ENCODE measurements around the gene WDR13.
"Not testable (repeated sequence)": the region's sequence is repeated elsewhere in the genome, so short reads cannot be mapped to it uniquely, and the experiment has no call there.

The WDR13 gene

GRCh38 chrX:48597353-48598264 lies at the start of gene WDR13:
TSS of gene WDR13 (plus strand) at chrX:48597492. CDS start at chrX:48597997, 505 bp downstream.
- peak; percentile 95 for DNase-seq (ENCODE audit: low read depth)
- H3K4me3 ChIP-seq (ENCODE audit: control insufficient read depth, low read depth, low read length) = peak within 1 kb of the TSS; percentile 68
- TF ChIP-seq, protein P1, sequence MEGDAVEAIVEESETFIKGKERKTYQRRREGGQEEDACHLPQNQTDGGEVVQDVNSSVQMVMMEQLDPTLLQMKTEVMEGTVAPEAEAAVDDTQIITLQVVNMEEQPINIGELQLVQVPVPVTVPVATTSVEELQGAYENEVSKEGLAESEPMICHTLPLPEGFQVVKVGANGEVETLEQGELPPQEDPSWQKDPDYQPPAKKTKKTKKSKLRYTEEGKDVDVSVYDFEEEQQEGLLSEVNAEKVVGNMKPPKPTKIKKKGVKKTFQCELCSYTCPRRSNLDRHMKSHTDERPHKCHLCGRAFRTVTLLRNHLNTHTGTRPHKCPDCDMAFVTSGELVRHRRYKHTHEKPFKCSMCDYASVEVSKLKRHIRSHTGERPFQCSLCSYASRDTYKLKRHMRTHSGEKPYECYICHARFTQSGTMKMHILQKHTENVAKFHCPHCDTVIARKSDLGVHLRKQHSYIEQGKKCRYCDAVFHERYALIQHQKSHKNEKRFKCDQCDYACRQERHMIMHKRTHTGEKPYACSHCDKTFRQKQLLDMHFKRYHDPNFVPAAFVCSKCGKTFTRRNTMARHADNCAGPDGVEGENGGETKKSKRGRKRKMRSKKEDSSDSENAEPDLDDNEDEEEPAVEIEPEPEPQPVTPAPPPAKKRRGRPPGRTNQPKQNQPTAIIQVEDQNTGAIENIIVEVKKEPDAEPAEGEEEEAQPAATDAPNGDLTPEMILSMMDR (conservative IDR thresholded peaks at IDR 0.05; ENCODE audit: control insufficient read depth, insufficient read depth, low read depth, low read length) = no peak

GRCh38 chrX:48548871-48549270 lies 48.4 kb upstream of the WDR13 start:
- DNase-seq (ENCODE audit: low read depth) = no peak
- TF ChIP-seq, protein P1 (conservative IDR thresholded peaks at IDR 0.05; ENCODE audit: control insufficient read depth, insufficient read depth, low read depth, low read length) = no peak
- H3K4me3 ChIP-seq (ENCODE audit: control insufficient read depth, low read depth, low read length) = no peak overlapping the region

DNA sequence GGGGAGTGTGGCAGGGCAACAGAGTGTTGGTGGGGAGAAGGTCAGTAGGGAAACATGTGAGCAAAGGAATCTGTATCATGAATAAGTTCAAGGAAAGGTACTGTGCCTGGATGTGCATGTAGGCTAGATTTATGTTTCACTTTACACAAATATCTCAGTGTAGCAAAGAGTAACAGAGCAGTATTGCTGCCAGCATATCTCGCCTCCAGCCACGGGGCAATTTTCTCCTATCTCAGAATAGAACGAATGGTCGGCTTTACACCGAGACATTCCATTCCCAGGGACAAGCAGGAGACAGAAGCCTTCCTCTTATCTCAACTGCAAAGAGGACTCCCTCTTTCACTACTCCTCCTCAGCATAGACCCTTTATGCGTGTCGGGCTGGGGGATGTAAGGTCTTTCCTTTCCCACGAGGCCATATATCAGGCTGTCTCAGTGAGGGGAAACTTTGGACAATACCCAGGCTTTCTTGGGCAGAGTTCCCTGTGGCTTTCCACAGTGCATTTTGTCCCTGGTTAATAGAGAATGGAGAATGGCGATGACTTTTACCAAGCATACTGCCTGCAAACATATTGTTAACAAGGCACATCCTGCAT lies 41.5 kb upstream of the WDR13 start:
- H3K4me3 ChIP-seq (ENCODE audit: control insufficient read depth, low read depth, low read length); DNase-seq (ENCODE audit: low read depth): not testable (repeated sequence)

- peak; percentile 90 for DNase-seq (ENCODE audit: low read depth)
- TF ChIP-seq, protein P1 (conservative IDR thresholded peaks at IDR 0.05; ENCODE audit: control insufficient read depth, insufficient read depth, low read depth, low read length) = no peak
- no peak overlapping the region for H3K4me3 ChIP-seq (ENCODE audit: control insufficient read depth, low read depth, low read length)
These were observed 39.0 kb upstream of the WDR13 start for GRCh38 chrX:48558271-48558670.

DNA sequence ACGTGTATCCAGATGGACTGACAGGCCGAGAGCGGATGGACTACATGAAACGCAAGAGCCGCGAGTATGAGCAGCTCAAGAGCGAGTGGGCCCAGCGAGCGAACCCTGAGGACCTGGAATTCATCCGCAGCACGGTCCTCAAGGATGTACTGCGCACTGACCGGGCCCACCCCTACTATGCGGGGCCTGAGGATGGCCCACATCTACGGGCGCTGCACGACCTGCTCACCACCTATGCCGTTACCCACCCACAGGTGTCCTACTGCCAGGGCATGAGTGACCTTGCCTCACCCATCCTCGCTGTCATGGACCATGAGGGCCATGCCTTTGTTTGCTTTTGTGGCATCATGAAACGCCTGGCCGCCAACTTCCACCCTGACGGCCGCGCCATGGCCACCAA lies 37.7 kb upstream of the WDR13 start:
- no peak overlapping the region for H3K4me3 ChIP-seq (ENCODE audit: control insufficient read depth, low read depth, low read length)
- TF ChIP-seq, protein P1 (conservative IDR thresholded peaks at IDR 0.05; ENCODE audit: control insufficient read depth, insufficient read depth, low read depth, low read length) = no peak
- DNase-seq (ENCODE audit: low read depth) = no peak

DNA sequence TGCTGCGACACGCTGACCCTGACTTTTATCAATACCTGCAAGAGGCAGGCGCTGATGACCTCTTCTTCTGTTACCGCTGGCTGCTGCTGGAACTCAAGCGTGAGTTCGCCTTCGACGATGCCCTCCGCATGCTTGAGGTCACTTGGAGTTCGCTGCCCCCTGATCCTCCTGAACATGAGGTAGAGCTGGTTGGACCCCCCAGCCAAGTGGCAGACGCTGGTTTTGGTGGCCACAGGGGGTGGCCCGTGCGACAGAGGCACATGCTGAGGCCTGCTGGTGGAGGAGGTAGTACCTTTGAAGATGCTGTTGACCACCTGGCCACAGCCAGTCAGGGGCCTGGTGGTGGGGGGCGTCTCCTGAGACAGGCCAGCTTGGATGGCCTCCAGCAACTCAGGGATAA lies 37.2 kb upstream of the WDR13 start:
- no peak for DNase-seq (ENCODE audit: low read depth)
- TF ChIP-seq, protein P1 (conservative IDR thresholded peaks at IDR 0.05; ENCODE audit: control insufficient read depth, insufficient read depth, low read depth, low read length) = no peak
- H3K4me3 ChIP-seq (ENCODE audit: control insufficient read depth, low read depth, low read length) = no peak overlapping the region

DNA sequence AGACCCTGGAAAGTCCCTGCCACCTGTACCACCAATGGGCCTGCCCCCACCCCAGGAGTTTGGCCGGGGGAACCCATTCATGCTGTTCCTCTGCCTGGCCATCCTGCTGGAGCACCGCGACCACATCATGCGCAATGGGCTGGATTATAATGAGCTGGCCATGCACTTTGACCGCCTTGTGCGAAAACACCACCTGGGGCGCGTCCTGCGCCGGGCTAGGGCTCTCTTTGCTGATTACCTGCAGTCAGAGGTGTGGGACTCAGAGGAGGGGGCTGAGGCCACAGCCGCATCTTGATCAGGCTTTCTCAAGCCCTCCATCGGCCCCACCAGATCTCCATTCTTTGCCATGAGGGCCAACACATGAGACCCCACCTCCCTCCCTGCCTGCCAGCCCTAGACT lies 36.6 kb upstream of the WDR13 start:
- H3K4me3 ChIP-seq (ENCODE audit: control insufficient read depth, low read depth, low read length) = no peak overlapping the region
- no peak for DNase-seq (ENCODE audit: low read depth)
- TF ChIP-seq, protein P1 (conservative IDR thresholded peaks at IDR 0.05; ENCODE audit: control insufficient read depth, insufficient read depth, low read depth, low read length) = no peak
